A549 (cell line): ENCODE measurements around the gene GMDS. TPM values are rescaled to one million over a fixed set of nuclear protein-coding genes. Genes with fewer than 3 reads are reported as not detected.
"Not testable (repeated sequence)": the region's sequence is repeated elsewhere in the genome, so short reads cannot be mapped to it uniquely, and the experiment has no call there.

Experiments used
- ATAC-seq, 2 experiments: fragments of 200-7000 bp in 1 of 2; fragments of >200 bp in 1 of 2; cut with Nextera tagmentation in 1 of 2; cut with Tn5 transposase in 1 of 2; 3 replicates each; pipeline versions ENCODE4 v1.8.0 to v1.9.1; 2018 to 2020; ENCODE audit warnings: mild to moderate bottlenecking in 1 of 2, moderate library complexity in 1 of 2
- CTCF ChIA-PET: fragments of 300-600 bp; sonication (Branson Sonifier 250); formaldehyde crosslinking; extraction: SDS; loops from one replicate; lab custom pipeline; 2021; ENCODE audit warnings: antibody characterized with exemption, inconsistent platforms; lab: Yijun Ruan, JAX
- POLR2A ChIA-PET: fragments of 350-600 bp; formaldehyde crosslinking; extraction: SDS; loops from one replicate; lab custom pipeline; 2021; ENCODE audit warnings: antibody characterized with exemption, inconsistent platforms; lab: Yijun Ruan, JAX
- DNase-seq, 2 experiments: peaks; one replicate each; pipeline versions ENCODE4 v3.0.0 to v3.0.0-alpha.2; 2011 to 2016; ENCODE audit warnings: low read depth in 1 of 2, low spot score in 1 of 2
- FAIRE-seq: peaks from 2 replicates; lab custom pipeline; 2011; peaks lifted over from hg19 to GRCh38; lab: Jason Lieb, UNC
- H3K27ac ChIP-seq, 2 experiments: fragments of >200 bp; sonication (Bioruptor Twin); formaldehyde crosslinking; 3 replicates each; pipeline ENCODE4 v1.5.1; 2016 to 2017
- H3K4me1 ChIP-seq: fragments of >200 bp; sonication (Bioruptor Twin); formaldehyde crosslinking; 3 replicates; pipeline ENCODE4 v1.6.1; 2016
- H3K4me2 ChIP-seq: fragments of >200 bp; sonication (Bioruptor Twin); formaldehyde crosslinking; 3 replicates; pipeline ENCODE4 v1.6.1; 2016
- H3K4me3 ChIP-seq: fragments of >200 bp; sonication (Bioruptor Twin); formaldehyde crosslinking; 3 replicates; pipeline ENCODE4 v1.5.1; 2016
- H3K9me3 ChIP-seq: fragments of >200 bp; sonication (Bioruptor Twin); formaldehyde crosslinking; 3 replicates; pipeline ENCODE4 v1.6.1; 2016
- BCL3 ChIP-seq: fragments of >200 bp; sonication (Bioruptor Twin); formaldehyde crosslinking; IDR thresholded peaks from 3 replicates; pipeline ENCODE4 v1.6.1; 2016
- BHLHE40 ChIP-seq: IDR thresholded peaks from 2 replicates; pipeline ENCODE4 v1.6.1; 2012; ENCODE audit warnings: low read depth, low read length, inconsistent platforms
- CBX8 ChIP-seq: fragments of 200-600 bp; sonication (generic); IDR thresholded peaks from 2 replicates; pipeline ENCODE4 v1.6.1; 2016
- CEBPB ChIP-seq, 2 experiments: fragments of >200 bp in 1 of 2; sonication (Bioruptor Twin) in 1 of 2; formaldehyde crosslinking in 1 of 2; IDR thresholded peaks; 2 replicates each; pipeline ENCODE4 v1.6.1; 2012 to 2016
- CHD2 ChIP-seq: fragments of 150-350 bp; IDR thresholded peaks from 2 replicates; pipeline ENCODE4 v1.6.1; 2014; ENCODE audit warnings: low read length; ENCODE audit not compliant: partially characterized antibody
- E2F6 ChIP-seq: IDR thresholded peaks from 2 replicates; pipeline ENCODE4 v1.6.1; 2012; ENCODE audit warnings: low read depth, borderline replicate concordance
- EHF ChIP-seq: fragments of 250-450 bp; sonication (Bioruptor Pico); IDR thresholded peaks from 2 replicates; pipeline ENCODE4 v1.5.0; 2020; ENCODE audit warnings: mild to moderate bottlenecking
- EHMT2 ChIP-seq: fragments of 200-600 bp; sonication (generic); IDR thresholded peaks from 2 replicates; pipeline ENCODE4 v1.6.1; 2016; ENCODE audit warnings: antibody characterized with exemption, low read depth, mild to moderate bottlenecking, moderate library complexity
- ELK1 ChIP-seq: fragments of 150-350 bp; IDR thresholded peaks from 2 replicates; pipeline ENCODE4 v1.6.1; 2014; ENCODE audit warnings: low read depth, mild to moderate bottlenecking, low read length
- EP300 ChIP-seq, 2 experiments: fragments of >200 bp; sonication (Bioruptor Twin); formaldehyde crosslinking; IDR thresholded peaks; 2 replicates in 1 of 2; 3 replicates in 1 of 2; pipeline ENCODE4 v1.6.1; 2016 to 2017
- ESRRA ChIP-seq: fragments of 150-350 bp; IDR thresholded peaks from 2 replicates; pipeline ENCODE4 v1.6.1; 2014; ENCODE audit warnings: mild to moderate bottlenecking, low read length, borderline replicate concordance
- FOSL2 ChIP-seq, 2 experiments: fragments of 450-650 bp in 1 of 2; fragments of >200 bp in 1 of 2; sonication (Bioruptor Twin) in 1 of 2; formaldehyde crosslinking; IDR thresholded peaks; 2 replicates each; pipeline versions ENCODE4 v1.5.0 to v1.6.1; 2016 to 2020; ENCODE audit warnings: mild to moderate bottlenecking in 1 of 2, moderate library complexity in 1 of 2
- GATA3 ChIP-seq: IDR thresholded peaks from 2 replicates; pipeline ENCODE4 v1.6.1; 2012; ENCODE audit warnings: borderline replicate concordance
- HOXB5 ChIP-seq: fragments of 250-450 bp; sonication (Bioruptor Pico); IDR thresholded peaks from 2 replicates; pipeline ENCODE4 v1.5.0; 2020; ENCODE audit warnings: mild to moderate bottlenecking, moderate library complexity
- KDM1A ChIP-seq: fragments of 200-600 bp; sonication (generic); IDR thresholded peaks from 2 replicates; pipeline ENCODE4 v1.6.1; 2016; ENCODE audit warnings: low read depth, mild to moderate bottlenecking
- KDM5A ChIP-seq: fragments of 200-600 bp; sonication (generic); IDR thresholded peaks from 2 replicates; pipeline ENCODE4 v1.6.1; 2016; ENCODE audit warnings: antibody characterized with exemption, mild to moderate bottlenecking
- NR3C1 ChIP-seq: fragments of >200 bp; sonication (Bioruptor Twin); formaldehyde crosslinking; IDR thresholded peaks from 3 replicates; pipeline ENCODE4 v1.6.1; 2017
- PHF8 ChIP-seq: fragments of 200-600 bp; sonication (generic); IDR thresholded peaks from 2 replicates; pipeline ENCODE4 v1.6.1; 2016; ENCODE audit warnings: low read depth, mild to moderate bottlenecking, antibody characterized with exemption, moderate library complexity, borderline replicate concordance
- RAD21 ChIP-seq, 2 experiments: fragments of >200 bp in 1 of 2; sonication (Bioruptor Twin) in 1 of 2; formaldehyde crosslinking in 1 of 2; IDR thresholded peaks in 1 of 2; conservative IDR thresholded peaks in 1 of 2; 2 replicates in 1 of 2; 3 replicates in 1 of 2; pipeline ENCODE4 v1.6.1; 2012 to 2018; ENCODE audit warnings: inconsistent platforms in 1 of 2
- RCOR1 ChIP-seq: fragments of 150-350 bp; IDR thresholded peaks from 2 replicates; pipeline ENCODE4 v1.6.1; 2014; ENCODE audit warnings: antibody characterized with exemption, low read length, low read depth
- REST ChIP-seq: fragments of 200-600 bp; sonication (generic); IDR thresholded peaks from 2 replicates; pipeline ENCODE4 v1.6.1; 2016; ENCODE audit warnings: antibody characterized with exemption, mild to moderate bottlenecking, moderate library complexity
- RNF2 ChIP-seq: fragments of 200-600 bp; sonication (generic); IDR thresholded peaks from 2 replicates; pipeline ENCODE4 v1.6.1; 2016; ENCODE audit warnings: low read depth, mild to moderate bottlenecking, antibody characterized with exemption, moderate library complexity, borderline replicate concordance
- TP53 ChIP-seq: fragments of 250-450 bp; sonication (Bioruptor Pico); IDR thresholded peaks from 2 replicates; pipeline ENCODE4 v1.5.0; 2021; ENCODE audit warnings: mild to moderate bottlenecking, moderate library complexity
- ZC3H11A ChIP-seq: fragments of 450-650 bp; IDR thresholded peaks from 2 replicates; pipeline ENCODE4 v1.6.1; 2014; ENCODE audit warnings: antibody characterized with exemption, mild to moderate bottlenecking
- ZSCAN20 ChIP-seq: fragments of 250-450 bp; sonication (Bioruptor Pico); IDR thresholded peaks from 2 replicates; pipeline ENCODE4 v1.8.0; 2022; ENCODE audit warnings: mild to moderate bottlenecking, moderate library complexity
- WGBS: methylation state at CpG from one replicate; pipeline ENCODE4 v1.1.6; 2017; ENCODE audit errors: missing lambda C conversion rate; 5-methylcytosine and 5-hydroxymethylcytosine counted together
- polyA plus RNA-seq, 4 experiments: library from polyadenylated mRNA; depleted of rRNA in 3 of 4; stranded (reverse); fragments of >200 nt; fragmentation: RNase III in 1 of 4; extraction: RNeasy Plus Mini Kit Qiagen cat#74134 plus additional on column Dnase treatment in 1 of 4; gene quantifications; 2 replicates in 3 of 4; 3 replicates in 1 of 4; pipeline ENCODE4 v1.2.3, GENCODE V29; 2011 to 2017

The GMDS gene
- polyA plus RNA-seq, 2 of the 4 experiments (the other 2 are of a cell fraction), result 9.9 to 12.4 TPM

- POLR2A ChIA-PET, result no interaction called here
- CTCF ChIA-PET, result no interaction called here
- H3K27ac ChIP-seq, result no peak overlapping the region
- H3K4me2 ChIP-seq, result no peak overlapping the region
- no peaks in the 10 kb centered on the region for H3K4me1 ChIP-seq
- peaks cover 3% of the 10 kb centered on the region; the same call in 1 of the 3 replicates for H3K9me3 ChIP-seq
- WGBS, result 0% methylated on average over 1 of the region's 1 CpG
- no peak for TF ChIP-seq PHF8
- no peak for TF ChIP-seq GATA3
- no peak for TF ChIP-seq EHF (CRISPR knock-in tag)
- TF ChIP-seq BCL3, result no peak
- TF ChIP-seq CBX8, result no peak
- TF ChIP-seq RNF2, result no peak
- TF ChIP-seq ZSCAN20, result no peak
- TF ChIP-seq KDM5A, result no peak
- no peak for TF ChIP-seq EHMT2
- TF ChIP-seq REST, result no peak
- TF ChIP-seq CEBPB (IDR thresholded peaks at IDR 0.05), result no peak
- no peak for TF ChIP-seq RCOR1
- TF ChIP-seq CHD2, result no peak
- TF ChIP-seq NR3C1, result no peak
- FAIRE-seq (no peak), ATAC-seq (no peak), DNase-seq (no peak)
- H3K4me3 ChIP-seq, result no peak overlapping the region
Measured at GRCh38 chr6:1848752-1849151, 396.7 kb downstream of the GMDS start.

GRCh38 chr6:1846611-1847010 lies 398.8 kb downstream of the GMDS start:
- no peak overlapping the region for H3K27ac ChIP-seq
- H3K4me1 ChIP-seq, result no peaks in the 10 kb centered on the region
- WGBS, result 97% methylated on average over 3 of the region's 3 CpGs
- FAIRE-seq (no peak), ATAC-seq (no peak), DNase-seq (no peak)
- CTCF ChIA-PET, result no interaction called here
- no peak overlapping the region for H3K4me3 ChIP-seq
- TF ChIP-seq GATA3 (no peak), ESRRA (no peak), CHD2 (no peak), TP53 (no peak)
- H3K9me3 ChIP-seq, result peaks cover 3% of the 10 kb centered on the region; the same call in 1 of the 3 replicates
- H3K4me2 ChIP-seq, result no peak overlapping the region
- POLR2A ChIA-PET, result no interaction called here

GRCh38 chr6:1845543-1845942 lies 399.9 kb downstream of the GMDS start:
- H3K4me1 ChIP-seq, H3K27ac ChIP-seq, CTCF ChIA-PET, H3K9me3 ChIP-seq, POLR2A ChIA-PET, H3K4me2 ChIP-seq, DNase-seq, H3K4me3 ChIP-seq, ATAC-seq, FAIRE-seq: not testable (repeated sequence)
- WGBS, result 94% methylated on average over 4 of the region's 5 CpGs

- WGBS, result 72% methylated on average over 2 of the region's 2 CpGs
- no peak for TF ChIP-seq RNF2
- no peak for TF ChIP-seq EP300 (IDR thresholded peaks at IDR 0.05)
- no peak for TF ChIP-seq KDM5A
- no peak for TF ChIP-seq ZC3H11A
- TF ChIP-seq HOXB5 (CRISPR knock-in tag), result no peak
- no peak for TF ChIP-seq RAD21 (conservative IDR thresholded peaks at IDR 0.05 in 1 of 2, IDR thresholded peaks at IDR 0.05 in 1 of 2)
- TF ChIP-seq FOSL2 (IDR thresholded peaks at IDR 0.05), result no peak
- TF ChIP-seq FOSL2 (CRISPR knock-in tag; IDR thresholded peaks at IDR 0.05), result no peak
- TF ChIP-seq RCOR1, result no peak
- no peak for TF ChIP-seq E2F6
- no peak for TF ChIP-seq KDM1A
- no peak for TF ChIP-seq BHLHE40
- TF ChIP-seq ELK1, result no peak
- no peak for TF ChIP-seq NR3C1
- TF ChIP-seq ESRRA, result no peak
Measured at GRCh38 chr6:1842334-1842733, 403.1 kb downstream of the GMDS start.

More at GRCh38 chr6:1842334-1842733, 403.1 kb downstream of the GMDS start:
- CTCF ChIA-PET, result no interaction called here
- peaks cover 3% of the 10 kb centered on the region; the same call in 1 of the 3 replicates for H3K9me3 ChIP-seq
- no peak overlapping the region for H3K27ac ChIP-seq
- DNase-seq (no peak), ATAC-seq (no peak), FAIRE-seq (no peak)
- H3K4me1 ChIP-seq, result peaks cover 6% of the 10 kb centered on the region; the same call in 2 of the 3 replicates
- H3K4me2 ChIP-seq, result no peak overlapping the region
- POLR2A ChIA-PET, result no interaction called here
- no peak overlapping the region for H3K4me3 ChIP-seq
